HG02759 (cell line): Measurements from ENCODE around the gene CLDND2.

Experiments used
- ATAC-seq: cut with Tn5 transposase; IDR thresholded peaks from one replicate; pipeline ENCODE4 v1.9.1; 2021; ENCODE audit warnings: mild to moderate bottlenecking, moderate library complexity; ENCODE audit not compliant: unreplicated experiment

CLDND2 gene

GRCh38 chr19:51357952-51358351, 10.9 kb downstream of the CLDND2 start:
- ATAC-seq: no peak

- ATAC-seq: no peak
Measured at GRCh38 chr19:51356159-51356801, 12.5 kb downstream of the CLDND2 start.

- no peak for ATAC-seq
Measured at GRCh38 chr19:51354742-51355148, 14.1 kb downstream of the CLDND2 start.

- ATAC-seq: no peak
Measured at GRCh38 chr19:51354103-51354741, 14.6 kb downstream of the CLDND2 start.

GRCh38 chr19:51352783-51353360, 15.9 kb downstream of the CLDND2 start:
- no peak for ATAC-seq

GRCh38 chr19:51351266-51351990, 17.4 kb downstream of the CLDND2 start:
- ATAC-seq: no peak

GRCh38 chr19:51347209-51347928, 21.4 kb downstream of the CLDND2 start:
- ATAC-seq: no peak

GRCh38 chr19:51346742-51347141, 22.1 kb downstream of the CLDND2 start:
- ATAC-seq: no peak

- no peak for ATAC-seq
Measured at GRCh38 chr19:51345076-51345620, 23.7 kb downstream of the CLDND2 start.

GRCh38 chr19:51342631-51343569, 25.9 kb downstream of the CLDND2 start:
- no peak for ATAC-seq

- ATAC-seq: no peak
Measured at GRCh38 chr19:51341976-51342580, 26.7 kb downstream of the CLDND2 start, which contains the start of gene VSIG10L. Gene VSIG10L (minus strand): TSS chr19:51342139. CDS start chr19:51342124, 15 bp downstream.

GRCh38 chr19:51341066-51341465, 27.7 kb downstream of the CLDND2 start:
- ATAC-seq: no peak

GRCh38 chr19:51339687-51340656, 28.8 kb downstream of the CLDND2 start:
- peak; percentile 63 for ATAC-seq

GRCh38 chr19:51339313-51339686, 29.5 kb downstream of the CLDND2 start:
- no peak for ATAC-seq

- ATAC-seq: peak; percentile 63
Measured at GRCh38 chr19:51338563-51339312, 30.1 kb downstream of the CLDND2 start.

- ATAC-seq: no peak
Measured at GRCh38 chr19:51337861-51338562, 30.8 kb downstream of the CLDND2 start.
